ENCODE results near the gene HIVEP3.

The HIVEP3 gene

DNA sequence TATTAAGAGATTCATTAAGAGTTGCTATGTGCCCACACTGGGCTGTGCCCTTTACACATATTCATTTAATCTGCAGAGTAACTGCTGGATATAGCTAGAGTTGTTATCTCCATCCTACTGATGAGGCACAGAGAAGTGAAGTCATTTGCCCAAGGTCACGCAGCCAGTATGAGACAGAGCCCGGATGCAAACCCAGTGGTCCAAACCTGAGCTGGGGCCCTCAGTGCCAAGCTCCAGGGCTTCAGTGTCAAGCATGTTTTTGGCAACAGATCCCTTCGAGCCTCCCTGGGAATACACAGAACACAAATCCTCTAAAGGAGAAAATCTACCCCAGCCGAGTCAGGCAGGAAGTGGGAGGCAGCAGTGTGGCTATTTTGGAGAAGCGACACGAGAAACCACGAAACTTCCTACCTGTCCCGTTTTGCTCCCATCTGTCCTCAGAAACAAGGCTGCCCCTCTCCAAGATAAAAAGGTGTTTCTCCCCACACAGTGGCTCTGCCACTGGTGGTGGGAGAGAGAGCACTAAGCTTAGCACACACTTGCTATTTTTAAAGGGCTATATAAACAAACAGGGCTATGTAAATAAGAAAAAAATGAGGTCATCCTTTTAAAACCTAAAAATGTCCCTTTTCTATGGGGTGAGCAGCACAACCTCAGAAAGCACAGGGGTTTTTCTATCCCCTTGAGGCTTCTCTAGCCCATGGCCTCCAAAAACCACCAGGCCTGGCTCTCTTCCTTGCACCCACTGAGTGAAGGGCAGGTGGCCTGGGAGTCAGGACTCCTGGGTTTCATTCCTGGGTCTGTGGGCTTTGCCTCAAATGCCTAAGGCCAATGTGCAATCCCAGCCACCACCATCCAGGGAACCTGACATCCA, 295.6 kb downstream of the HIVEP3 start:
- no peak for DNase-seq

DNA sequence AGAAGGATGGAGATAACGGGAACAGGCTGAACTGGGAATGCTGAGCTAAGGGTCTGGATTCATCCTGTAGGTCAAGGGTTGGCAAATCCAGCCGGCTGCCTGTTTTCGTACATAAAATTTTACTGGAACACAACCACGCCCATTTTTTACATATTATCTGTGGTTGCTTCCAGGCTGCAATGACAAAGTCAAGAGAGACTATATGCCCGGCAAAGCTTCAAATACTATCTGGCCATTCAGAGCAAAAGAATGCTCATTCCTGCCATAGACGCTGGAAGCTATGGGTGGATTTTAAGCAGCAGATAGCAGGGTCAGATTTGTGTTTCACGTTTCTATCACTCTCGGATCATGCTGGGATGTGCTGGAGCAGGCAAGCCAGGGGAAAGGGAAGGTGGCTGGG, 296.3 kb downstream of the HIVEP3 start:
- no peak for DNase-seq

DNA sequence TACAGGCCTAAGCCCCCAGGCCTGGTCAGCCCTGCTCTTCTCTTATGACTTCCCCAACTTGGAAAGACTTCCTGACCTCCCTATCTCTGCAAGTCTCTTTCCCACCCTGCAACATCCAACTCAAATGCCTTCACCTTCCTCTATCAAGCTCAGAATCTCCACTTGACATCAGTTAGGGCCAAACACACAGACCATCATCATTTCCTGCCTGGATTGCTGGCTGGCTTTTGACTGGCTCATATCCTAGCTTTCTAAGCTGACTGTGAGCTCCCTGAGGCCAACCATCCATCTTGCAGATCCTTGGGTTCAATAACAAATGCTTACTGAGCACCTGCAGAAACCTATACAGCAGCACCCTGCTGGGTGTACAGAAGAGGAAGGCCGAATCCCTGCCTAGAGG, 296.9 kb downstream of the HIVEP3 start:
- no peak for DNase-seq

DNA sequence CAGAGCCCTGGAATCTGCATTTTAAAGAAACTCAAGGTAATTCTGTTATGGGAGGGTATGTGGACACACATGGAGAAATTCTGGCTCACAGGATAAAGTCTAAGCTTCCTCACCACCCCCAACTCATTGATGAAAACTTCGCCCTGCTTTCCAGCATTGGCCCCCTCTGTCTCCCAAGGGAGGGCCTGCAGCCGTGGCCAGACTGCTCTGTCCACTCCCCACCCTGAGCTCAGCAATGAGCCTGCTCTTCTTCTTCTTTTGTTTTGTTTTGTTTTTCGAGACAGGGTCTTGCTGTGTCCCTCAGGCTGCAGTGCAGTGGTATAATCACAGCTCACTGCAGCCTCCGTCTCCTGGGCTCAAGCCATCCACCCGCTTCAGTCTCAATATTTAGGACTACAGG, 297.5 kb downstream of the HIVEP3 start:
- DNase-seq, result no peak

DNA sequence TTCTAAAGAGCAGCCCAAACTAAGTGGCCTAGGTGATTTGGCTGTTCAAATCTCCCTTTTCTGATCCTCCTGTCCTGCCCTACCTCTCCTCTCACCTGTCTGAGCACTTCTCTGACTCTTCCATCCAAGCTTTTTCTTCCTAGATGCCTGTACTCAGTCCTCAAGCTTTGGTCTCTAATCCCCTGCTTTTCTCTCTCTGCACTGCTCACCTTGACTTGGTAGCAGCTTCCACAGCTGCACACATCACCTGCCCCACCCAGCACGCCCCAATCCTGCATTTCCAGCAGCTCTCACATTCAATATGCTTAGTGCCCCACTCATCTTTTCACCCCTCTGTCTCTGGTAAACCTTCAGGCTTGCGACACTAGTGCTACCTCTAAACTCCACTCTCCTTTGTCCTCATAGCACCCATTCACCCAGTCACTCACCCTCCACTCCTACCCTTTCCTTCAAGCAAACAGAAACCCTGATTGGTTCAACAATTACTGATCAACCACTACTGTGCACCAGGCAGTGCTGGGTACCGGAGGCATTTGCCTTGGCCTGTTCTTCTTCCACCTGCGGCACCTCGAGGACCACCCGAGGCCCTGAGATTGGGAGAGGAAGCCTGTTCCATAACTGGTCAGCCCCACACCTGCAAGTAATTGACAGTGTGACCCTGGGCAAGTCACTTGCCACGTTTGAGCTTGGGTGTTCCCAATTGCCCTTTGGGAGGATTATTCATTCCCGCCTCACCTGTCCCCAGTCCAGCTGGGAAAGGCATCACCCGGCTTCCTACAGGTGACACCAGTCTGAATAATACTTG, 298.2 kb downstream of the HIVEP3 start:
- no peak for DNase-seq

DNA sequence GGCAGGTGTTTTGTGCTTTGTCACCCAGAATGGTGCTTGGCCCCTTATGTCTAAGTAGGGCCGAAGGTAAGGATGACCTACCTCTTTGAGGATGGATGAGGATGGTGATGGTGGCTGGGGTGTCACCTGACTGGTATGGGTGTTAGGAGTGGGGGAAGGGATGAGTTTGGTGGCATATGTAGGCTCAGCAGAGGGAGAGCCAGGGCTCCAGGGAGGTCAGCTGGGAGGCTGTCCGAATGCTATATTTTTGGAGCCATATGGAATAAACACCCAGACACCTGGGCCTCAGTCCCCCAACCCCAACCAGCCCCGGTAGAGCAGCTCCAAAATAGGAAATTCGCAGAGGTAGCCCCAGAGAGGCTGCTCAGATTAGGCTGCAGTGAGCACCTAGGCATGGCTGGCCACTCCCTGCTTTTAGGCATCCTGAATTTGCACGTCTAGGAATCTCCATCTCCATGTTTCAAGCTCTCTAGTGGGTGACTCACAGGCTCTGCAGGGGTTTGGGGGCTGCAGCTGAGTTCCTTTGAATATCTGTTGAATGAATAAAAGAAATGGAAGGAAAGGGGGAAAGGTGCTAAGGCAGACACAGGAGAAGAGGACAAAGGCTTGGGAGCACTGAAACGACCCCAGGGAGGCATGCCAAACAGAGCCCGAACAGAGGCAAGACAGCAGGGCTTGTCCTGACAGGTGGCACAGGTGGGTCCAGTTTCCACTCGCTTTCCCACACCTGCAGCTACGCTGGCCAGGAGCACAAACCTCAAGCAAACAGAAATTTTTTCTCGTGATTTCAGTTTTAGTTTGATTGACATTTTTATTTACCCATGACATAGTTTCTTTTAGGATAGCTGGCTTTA, 299.0 kb downstream of the HIVEP3 start:
- DNase-seq, result no peak

DNA sequence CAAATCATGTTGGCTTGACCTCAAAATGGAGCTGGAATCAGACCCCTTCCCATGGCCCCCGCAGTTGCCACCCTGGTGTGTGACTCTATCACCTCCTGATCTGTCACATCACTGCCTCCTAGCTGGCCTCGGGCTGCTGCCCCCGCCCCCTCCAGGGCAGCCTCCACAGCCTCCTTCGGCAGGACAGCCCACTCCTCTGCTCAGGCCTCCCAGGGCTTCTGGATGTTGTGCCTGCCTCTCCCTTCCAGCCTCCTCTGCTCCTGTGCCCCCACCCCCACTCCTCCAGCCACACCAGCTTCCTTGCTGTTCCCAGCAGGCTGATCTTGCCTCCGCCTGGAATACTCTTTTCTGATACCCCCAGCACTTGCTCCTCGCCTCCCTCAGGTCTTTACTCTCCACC, 299.9 kb downstream of the HIVEP3 start:
- DNase-seq, result no peak

DNA sequence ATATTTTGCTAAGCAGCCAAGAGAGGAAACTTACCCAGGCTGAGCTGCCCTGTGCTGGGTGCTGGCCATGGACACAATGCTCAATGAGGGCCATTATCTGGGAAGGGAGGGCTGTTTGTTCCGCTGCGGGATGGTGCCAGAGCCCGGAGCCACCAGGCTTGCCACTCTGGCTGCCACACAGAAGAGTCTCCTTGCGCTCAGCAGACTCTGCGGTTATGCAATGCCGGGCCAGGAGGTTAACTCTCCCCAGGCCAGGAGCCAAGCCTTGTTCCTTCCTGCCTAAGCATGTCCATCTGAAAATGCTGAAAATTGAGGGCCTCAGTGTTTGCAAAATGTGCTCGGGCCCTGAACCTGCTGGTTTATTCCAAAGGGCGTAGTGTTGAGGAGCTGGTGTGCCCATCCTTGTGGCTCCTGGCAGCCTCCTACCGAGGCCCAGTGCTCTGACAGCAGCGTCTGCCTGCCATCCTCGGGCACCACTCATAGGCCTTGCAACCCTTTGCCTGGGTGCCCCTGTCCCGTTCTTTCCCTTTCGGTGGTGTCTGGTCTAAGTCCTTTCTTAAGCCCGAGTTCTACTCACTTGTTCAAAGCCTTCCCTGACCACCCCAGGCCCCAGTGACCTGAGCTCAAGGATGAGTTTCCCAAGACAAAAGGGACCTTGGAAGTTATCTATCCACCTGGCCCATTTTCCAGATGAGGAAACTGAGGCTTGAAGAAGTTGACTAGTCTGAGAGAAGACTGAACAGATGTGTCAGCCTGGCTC, 300.5 kb downstream of the HIVEP3 start:
- peak; percentile 65 to 81 for DNase-seq

DNA sequence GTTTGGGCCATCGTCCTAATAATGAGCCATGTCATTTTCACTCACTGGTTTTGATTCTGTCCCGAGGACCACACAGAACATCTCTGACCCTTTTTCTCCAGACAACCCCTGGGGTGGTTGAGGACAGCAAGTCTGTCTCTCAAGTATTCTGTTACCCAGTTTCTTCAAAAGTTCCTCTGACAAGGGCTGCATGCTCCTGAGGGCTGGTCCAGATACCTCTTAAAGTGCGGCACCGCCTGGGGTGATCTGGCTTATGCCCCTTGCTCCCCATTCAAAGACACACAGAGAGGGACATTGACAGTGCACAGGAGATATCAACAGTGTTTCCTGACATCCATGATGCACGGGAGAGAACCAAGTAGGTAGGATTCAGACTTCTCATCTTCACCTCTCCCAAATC, 301.4 kb downstream of the HIVEP3 start:
- DNase-seq, result no peak

DNA sequence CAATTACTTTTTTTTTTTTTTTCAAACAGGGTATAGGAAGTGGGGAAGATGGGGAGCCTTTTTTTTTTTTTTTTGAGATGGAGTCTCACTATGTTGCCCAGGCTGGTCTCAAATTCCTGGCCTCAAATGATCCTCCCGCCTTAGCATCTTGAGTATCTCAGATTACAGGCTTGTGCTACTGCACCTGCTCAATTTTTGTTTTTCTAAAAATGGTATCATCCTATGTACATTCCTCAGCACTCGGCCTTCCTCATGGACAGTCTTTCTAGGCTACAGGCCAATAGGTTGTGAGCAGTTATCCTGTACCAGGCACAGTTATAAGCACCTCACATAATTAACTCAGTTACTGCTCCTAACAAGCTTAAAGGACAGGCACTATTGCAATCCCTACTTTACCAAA, 302.2 kb downstream of the HIVEP3 start:
- DNase-seq, result no peak

DNA sequence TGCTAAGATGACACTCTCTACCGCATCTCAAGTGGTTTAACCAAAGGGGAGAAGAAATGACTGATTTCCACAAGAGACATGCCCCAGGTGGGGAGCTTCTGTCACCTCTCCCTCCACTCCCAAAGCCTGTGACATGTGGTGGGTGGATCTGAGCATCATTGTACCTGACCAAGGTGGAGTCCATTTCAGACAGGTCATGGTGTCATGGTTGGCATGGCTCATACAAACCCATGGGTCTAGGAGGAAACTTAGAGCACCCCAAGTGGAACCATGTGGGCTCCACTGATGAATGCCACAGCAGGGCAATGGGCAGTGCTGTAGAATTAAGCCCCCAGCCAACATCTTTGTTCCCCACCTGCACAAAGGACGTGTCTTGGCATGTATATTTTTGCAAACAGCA, 302.7 kb downstream of the HIVEP3 start:
- no peak for DNase-seq

DNA sequence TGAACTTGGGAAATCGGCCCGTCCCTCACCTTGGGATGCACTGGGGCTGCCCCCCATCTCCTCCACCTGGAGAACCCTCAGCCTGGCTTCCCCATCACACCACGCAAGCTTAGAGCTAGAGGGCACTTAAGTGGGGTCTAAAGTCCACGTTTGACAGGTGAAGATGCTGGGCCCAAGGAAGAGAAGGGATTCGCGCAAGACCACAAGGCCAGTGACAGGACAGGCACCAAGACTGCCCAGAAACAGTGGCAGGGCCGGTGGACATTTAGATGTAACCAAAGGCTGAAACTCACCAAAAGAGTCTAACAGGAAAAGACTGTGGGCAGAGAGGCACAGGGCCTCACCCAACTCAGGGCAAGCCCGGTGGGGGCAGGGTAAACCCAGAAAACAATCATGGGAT, 303.4 kb downstream of the HIVEP3 start:
- DNase-seq, result no peak

DNA sequence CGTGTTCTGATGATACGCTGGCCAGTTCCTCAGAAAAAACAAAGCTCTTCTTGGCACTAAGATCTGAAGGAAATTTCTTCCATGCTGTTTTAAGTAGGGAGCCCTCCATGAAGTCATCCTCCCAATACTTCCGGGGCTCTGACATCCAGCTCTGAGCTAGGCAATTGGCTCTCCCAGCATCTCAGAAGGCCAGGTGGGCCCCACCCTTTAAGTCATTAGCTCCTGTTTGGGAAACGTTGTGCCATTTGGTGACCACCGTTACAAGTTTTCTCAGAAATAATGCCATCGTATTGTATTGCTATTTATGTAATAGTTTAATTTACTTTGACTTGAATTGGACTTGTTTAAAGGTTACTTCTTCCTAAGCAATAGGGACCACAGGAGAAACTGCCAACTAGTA, 303.9 kb downstream of the HIVEP3 start:
- no peak for DNase-seq

DNA sequence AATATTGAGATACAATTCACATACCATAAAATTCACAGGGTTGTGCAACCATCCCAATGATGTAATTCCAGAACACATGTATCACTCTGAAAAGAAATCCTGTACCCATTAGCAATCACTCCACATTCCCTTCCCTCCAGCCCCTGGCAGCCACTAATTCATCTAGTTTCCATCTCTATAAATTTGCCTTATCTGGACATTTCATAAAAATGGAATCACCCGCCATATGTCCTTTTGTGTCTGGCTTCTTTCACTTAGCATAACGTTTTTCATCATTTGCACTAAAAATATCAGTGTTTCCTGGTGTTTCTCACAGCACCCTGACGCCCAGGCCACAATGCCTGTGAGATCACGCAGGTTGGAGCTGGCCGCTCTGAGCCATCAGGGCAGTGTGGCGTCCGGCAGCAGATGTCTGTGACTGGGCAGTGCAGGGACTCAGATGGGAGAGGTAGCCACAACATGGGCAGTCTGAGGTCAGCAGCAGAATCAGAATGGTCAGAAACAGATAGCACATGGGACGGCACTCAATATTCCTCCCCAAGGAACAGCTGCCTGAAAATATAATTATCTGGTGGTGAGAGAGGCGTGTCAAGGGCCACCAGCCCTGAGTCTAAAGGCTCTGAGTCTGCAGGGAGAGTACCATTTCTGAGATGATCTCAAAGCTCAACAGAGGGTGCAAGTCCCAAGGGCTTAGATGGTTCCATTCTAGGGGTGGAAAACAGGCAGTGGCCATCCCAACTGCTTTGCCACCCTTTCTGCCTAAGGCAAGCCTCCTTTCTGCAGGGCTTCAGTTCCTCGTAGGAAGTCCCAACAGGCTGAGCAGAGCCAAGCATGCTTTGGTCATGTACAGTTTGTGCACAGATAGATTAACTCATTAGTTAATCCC, 304.8 kb downstream of the HIVEP3 start:
- DNase-seq, result peak in 1 of 2 experiments; percentile 23

DNA sequence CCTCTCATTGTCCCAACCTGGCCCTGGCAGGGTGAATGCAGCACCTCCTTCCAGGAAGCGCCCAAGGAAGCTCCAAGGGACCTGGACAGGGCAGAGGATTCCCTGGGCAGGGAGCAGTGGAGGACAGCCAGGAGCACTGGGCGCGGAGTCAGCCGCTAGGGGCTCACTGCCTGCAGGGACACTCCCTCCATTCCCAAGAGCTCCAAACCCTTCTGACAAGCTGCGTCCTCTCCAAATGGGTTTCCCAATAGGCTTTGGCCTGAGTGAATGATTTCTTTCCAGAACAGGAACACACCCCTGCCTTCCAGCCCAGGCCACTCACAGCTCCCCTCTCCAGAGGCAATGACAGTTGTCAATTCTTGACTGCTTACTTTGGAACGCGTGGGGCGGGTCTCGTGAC, 305.8 kb downstream of the HIVEP3 start:
- DNase-seq, result no peak

DNA sequence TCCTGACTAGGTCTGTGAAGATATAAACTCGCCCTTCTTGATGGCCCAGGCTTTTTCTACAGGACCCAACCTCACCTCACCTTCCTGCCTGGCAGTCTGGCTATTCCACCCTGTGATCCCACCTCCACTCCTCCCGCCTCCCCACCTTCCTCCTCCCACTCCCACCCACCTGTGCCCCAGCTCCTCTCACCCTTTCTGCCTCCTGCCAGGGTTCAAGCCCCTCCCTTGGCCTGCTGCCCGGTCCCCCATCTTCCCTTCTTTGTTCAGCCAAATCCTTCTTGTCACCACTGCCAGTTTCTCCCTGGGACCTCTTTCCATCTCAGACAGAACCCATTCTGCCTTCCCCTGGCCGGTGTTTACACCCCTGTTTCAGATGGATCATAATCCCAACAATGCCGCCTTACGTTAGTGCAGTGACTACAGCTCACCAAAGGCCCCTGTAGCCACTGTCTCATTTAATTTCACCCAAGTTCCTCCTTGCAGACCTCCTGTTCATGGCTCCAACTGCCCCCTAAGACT, 306.7 kb downstream of the HIVEP3 start:
- DNase-seq, result no peak

DNA sequence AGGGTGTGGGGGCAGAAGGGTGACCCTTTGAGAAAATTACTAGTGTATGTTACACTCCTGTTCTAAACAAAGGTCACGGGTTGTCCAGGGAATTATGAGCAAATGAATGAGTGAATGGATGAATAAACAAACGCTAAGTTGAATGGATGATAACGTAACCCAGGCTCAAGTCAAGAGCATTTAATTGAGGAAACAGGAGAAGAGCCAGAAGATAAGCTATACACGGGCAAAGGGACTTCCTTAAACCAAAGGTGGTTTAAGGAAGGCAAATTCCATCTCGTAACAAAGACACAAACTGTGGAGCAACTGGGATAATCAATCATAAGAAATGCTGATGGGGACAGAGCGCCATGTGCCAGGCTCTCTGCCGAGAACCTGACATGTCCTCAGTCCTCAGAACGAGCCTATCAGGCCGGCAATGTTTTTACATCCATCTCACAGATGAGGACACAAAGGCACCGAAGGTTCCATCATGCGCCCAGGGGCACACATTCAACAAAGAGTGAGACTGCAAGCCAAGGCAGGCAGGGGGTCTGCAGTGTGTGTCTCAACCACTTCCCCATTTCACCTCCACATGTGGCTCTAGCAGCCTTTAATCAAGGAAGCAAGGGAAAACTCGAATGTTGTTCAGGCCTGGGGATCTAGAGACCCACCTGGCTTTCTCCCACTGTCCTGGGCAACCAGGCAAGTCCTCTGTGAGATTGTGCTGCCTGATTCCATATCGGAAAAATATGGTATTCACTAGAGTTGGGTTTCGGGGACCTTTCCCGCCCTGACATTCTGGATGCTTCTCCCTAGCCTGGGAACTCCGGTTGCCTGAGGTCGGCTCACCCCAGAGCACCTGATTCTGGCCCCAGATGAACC, 307.4 kb downstream of the HIVEP3 start:
- DNase-seq, result no peak

DNA sequence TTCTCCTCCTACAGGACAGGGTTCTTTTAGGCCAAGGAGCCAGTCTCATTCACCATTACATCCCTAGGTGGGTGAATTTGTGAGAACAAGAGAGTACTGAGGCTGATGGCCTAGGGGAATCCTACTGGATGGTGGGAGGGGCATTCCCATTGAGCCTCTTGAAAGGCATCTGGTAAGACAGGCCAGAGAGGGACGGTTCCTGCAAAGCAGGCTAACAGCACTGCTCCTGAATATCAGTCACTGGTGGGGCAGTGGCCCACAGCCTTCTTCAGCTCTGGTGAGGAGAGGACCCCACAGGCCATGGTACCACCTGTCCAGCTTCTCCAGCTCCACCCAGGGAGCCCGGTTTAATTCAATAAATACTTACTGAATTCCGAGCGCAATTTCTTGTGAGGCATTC, 308.4 kb downstream of the HIVEP3 start:
- DNase-seq, result no peak

DNA sequence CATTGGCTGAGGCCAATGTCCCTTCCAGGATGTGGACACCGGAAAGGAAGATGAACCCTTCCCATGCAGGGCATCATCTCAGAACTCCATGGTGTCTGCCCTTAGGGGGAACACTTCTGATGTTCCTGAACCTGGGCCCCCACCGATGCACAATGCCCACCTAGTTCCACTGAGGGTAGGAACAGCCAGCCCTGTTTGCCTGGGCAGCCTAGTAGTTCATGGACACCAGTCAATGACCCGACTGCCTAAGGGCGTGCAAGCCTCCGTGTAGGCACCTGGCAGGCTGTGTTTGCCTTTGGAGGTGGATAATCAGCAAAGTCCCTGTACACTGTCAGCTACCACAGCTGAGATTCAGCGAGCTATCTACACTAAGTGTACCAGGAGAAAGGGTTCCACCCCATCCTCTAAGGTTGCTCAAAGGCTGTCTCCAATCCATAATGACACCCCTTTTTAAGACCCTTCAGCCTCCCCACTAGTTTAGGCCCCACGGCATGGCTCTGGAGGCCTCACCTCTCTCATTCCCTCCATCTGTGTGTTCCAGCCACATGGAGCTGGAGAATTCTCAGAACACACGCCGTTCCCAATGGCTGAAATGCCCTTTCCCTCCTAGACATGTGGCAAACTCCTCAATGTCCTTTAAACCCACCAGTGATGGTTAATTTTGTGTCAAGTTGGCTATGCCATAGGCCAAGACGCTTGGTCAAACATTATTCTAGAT, 309.4 kb downstream of the HIVEP3 start:
- no peak for DNase-seq
